HCT116 (cell line): ENCODE data around the gene MLANA. TPM values are rescaled to one million over a fixed set of nuclear protein-coding genes. Genes with fewer than 3 reads are reported as not detected.

ENCODE experiments used
- ATAC-seq: fragments of 200-7000 bp; cut with Tn5 transposase; 2 replicates; pipeline ENCODE4 v1.9.1; 2020; ENCODE audit warnings: mild to moderate bottlenecking, moderate library complexity
- BruUV-seq: library from RNA; stranded (reverse); fragments of 400-500 nt; replicated peaks from 2 replicates; lab custom pipeline; 2021; lab: Mats Ljungman, UMichigan
- CTCF ChIA-PET: fragments of 300-600 bp; sonication (Branson Sonifier 250); formaldehyde crosslinking; loops from one replicate; lab custom pipeline; 2021; ENCODE audit warnings: antibody characterized with exemption; lab: Charles Lee
- POLR2A ChIA-PET: fragments of 300-600, 350-600 bp; sonication (Branson Sonifier 250); formaldehyde crosslinking; loops from one replicate; lab custom pipeline; 2021; ENCODE audit warnings: antibody characterized with exemption; lab: Charles Lee
- RAD21 ChIA-PET, 2 experiments: fragments of 300-600 bp; sonication (Branson Sonifier 250); formaldehyde crosslinking; loops; one replicate each; lab custom pipeline; 2023; ENCODE audit warnings: low total read pairs in 2 of 2; ENCODE audit not compliant: uncharacterized antibody in 2 of 2, unreplicated experiment in 2 of 2, low non-redundant PET in 1 of 2; lab: Charles Lee
- DNase-seq: peaks from one replicate; pipeline ENCODE4 v3.0.0-alpha.2; 2010; ENCODE audit warnings: low read depth, low spot score
- H2AFZ ChIP-seq: fragments of 200-600 bp; shearing (Covaris generic), sonication (generic); 2 replicates; pipeline ENCODE4 v1.6.1; 2017; ENCODE audit warnings: low read depth, mixed run types, mixed read lengths, antibody characterized with exemption, low read length; ENCODE audit not compliant: poor library complexity, severe bottlenecking
- H3K27ac ChIP-seq: 2 replicates; pipeline ENCODE4 v1.5.1; 2012; ENCODE audit warnings: low read depth, low read length
- H3K27me3 ChIP-seq: fragments of 200-600 bp; sonication (generic); 2 replicates; pipeline ENCODE4 v1.6.1; 2016; ENCODE audit warnings: mixed run types, low read length, mixed read lengths; ENCODE audit not compliant: insufficient read depth
- H3K36me3 ChIP-seq, 2 experiments: fragments of 200-500 bp in 1 of 2; fragments of 200-600 bp in 1 of 2; sonication (Bioruptor generic) in 1 of 2; sonication (generic) in 1 of 2; 2 replicates each; pipeline versions ENCODE4 v1.5.1 to v1.6.1; 2014 to 2016; ENCODE audit warnings: low read length in 2 of 2, inconsistent platforms in 1 of 2, mixed read lengths in 1 of 2, mixed run types in 1 of 2; ENCODE audit not compliant: insufficient read depth in 2 of 2, control insufficient read depth in 1 of 2
- H3K4me1 ChIP-seq, 2 experiments: fragments of 200-600 bp in 1 of 2; sonication (generic) in 1 of 2; 2 replicates each; pipeline versions ENCODE4 v1.5.1 to v1.6.1; 2012 to 2017; ENCODE audit warnings: low read length in 2 of 2, inconsistent platforms in 1 of 2, mild to moderate bottlenecking in 1 of 2, mixed read lengths in 1 of 2, mixed run types in 1 of 2, moderate library complexity in 1 of 2; ENCODE audit not compliant: insufficient read depth in 2 of 2, control insufficient read depth in 1 of 2
- H3K4me2 ChIP-seq: fragments of 200-600 bp; sonication (generic); 2 replicates; pipeline ENCODE4 v1.6.1; 2017; ENCODE audit warnings: mixed run types, low read length, mixed read lengths
- H3K4me3 ChIP-seq, 2 experiments: fragments of 200-600 bp in 1 of 2; sonication (generic) in 1 of 2; replicated peaks in 1 of 2; 2 replicates each; pipeline ENCODE4 v1.5.1; 2011 to 2016; ENCODE audit warnings: low read length in 2 of 2, control low read depth in 1 of 2, low read depth in 1 of 2, mild to moderate bottlenecking in 1 of 2, mixed read lengths in 1 of 2, mixed run types in 1 of 2
- H3K79me2 ChIP-seq: fragments of 200-600 bp; sonication (generic); 2 replicates; pipeline ENCODE4 v1.6.1; 2017; ENCODE audit warnings: mild to moderate bottlenecking, mixed run types, low read length, moderate library complexity, mixed read lengths; ENCODE audit not compliant: insufficient read depth
- H3K9ac ChIP-seq: fragments of 200-600 bp; sonication (generic); 2 replicates; pipeline ENCODE4 v1.6.1; 2016; ENCODE audit warnings: low read length, mixed read lengths
- H3K9me2 ChIP-seq: fragments of 200-600 bp; sonication (generic), shearing (Covaris generic); 2 replicates; pipeline ENCODE4 v1.6.1; 2017; ENCODE audit warnings: mixed run types, mild to moderate bottlenecking, moderate library complexity; ENCODE audit not compliant: insufficient read depth
- H3K9me3 ChIP-seq, 2 experiments: fragments of 200-500 bp in 1 of 2; fragments of 200-600 bp in 1 of 2; sonication (Bioruptor generic) in 1 of 2; sonication (generic) in 1 of 2; 2 replicates each; pipeline ENCODE4 v1.6.1; 2014 to 2017; ENCODE audit warnings: low read length in 2 of 2, mixed read lengths in 2 of 2, inconsistent platforms in 1 of 2, low read depth in 1 of 2, mild to moderate bottlenecking in 1 of 2, mixed run types in 1 of 2, moderate library complexity in 1 of 2; ENCODE audit not compliant: control insufficient read depth in 1 of 2, insufficient read depth in 1 of 2
- H4K20me1 ChIP-seq: fragments of 200-600 bp; sonication (generic), shearing (Covaris generic); 2 replicates; pipeline ENCODE4 v1.6.1; 2017; ENCODE audit warnings: mixed run types, mild to moderate bottlenecking, moderate library complexity; ENCODE audit not compliant: insufficient read depth
- CTCF ChIP-seq, 3 experiments: fragments of 200-600 bp in 1 of 3; sonication (generic) in 1 of 3; IDR thresholded peaks in 2 of 3; conservative IDR thresholded peaks in 1 of 3; 2 replicates each; pipeline ENCODE4 v1.5.1; 2012 to 2017; ENCODE audit warnings: low read depth in 2 of 3, low read length in 2 of 3, antibody characterized with exemption in 1 of 3, borderline replicate concordance in 1 of 3, control low read depth in 1 of 3, mild to moderate bottlenecking in 1 of 3, mixed read lengths in 1 of 3, mixed run types in 1 of 3, moderate library complexity in 1 of 3; ENCODE audit not compliant: insufficient read depth in 1 of 3
- EZH2phosphoT487 ChIP-seq: fragments of 200-600 bp; IDR thresholded peaks from 2 replicates; pipeline ENCODE4 v1.6.1; 2018; ENCODE audit warnings: antibody characterized with exemption, borderline replicate concordance
- YY1 ChIP-seq: IDR thresholded peaks from 2 replicates; pipeline ENCODE4 v1.6.1; 2011; ENCODE audit warnings: low read length, low read depth, moderate library complexity, mild to moderate bottlenecking; ENCODE audit not compliant: insufficient replicate concordance; ENCODE audit errors: extremely low read depth
- ZBTB33 ChIP-seq: IDR thresholded peaks from 2 replicates; pipeline ENCODE4 v1.6.1; 2011; ENCODE audit warnings: mild to moderate bottlenecking, low read length, moderate library complexity; ENCODE audit not compliant: insufficient replicate concordance; ENCODE audit errors: extremely low read depth
- intact Hi-C: fragments of 100-400 bp; cut with micrococcal nuclease; formaldehyde crosslinking; loops from 2 replicates; pipeline ENCODE4 v1.10.0; 2022
- total RNA-seq: library from RNA; stranded (reverse); gene quantifications from one replicate; pipeline ENCODE4 v1.2.1, GENCODE V29; 2021; ENCODE audit not compliant: unreplicated experiment
- TF ChIP-seq, protein P1 (sequence below): IDR thresholded peaks from 2 replicates; pipeline ENCODE4 v1.6.1; 2012
- TF ChIP-seq, protein P2 (sequence below): IDR thresholded peaks from 2 replicates; pipeline ENCODE4 v1.6.1; 2012

MLANA gene
- total RNA-seq, 1 experiment from 2014 or later, result not detected

DNA sequence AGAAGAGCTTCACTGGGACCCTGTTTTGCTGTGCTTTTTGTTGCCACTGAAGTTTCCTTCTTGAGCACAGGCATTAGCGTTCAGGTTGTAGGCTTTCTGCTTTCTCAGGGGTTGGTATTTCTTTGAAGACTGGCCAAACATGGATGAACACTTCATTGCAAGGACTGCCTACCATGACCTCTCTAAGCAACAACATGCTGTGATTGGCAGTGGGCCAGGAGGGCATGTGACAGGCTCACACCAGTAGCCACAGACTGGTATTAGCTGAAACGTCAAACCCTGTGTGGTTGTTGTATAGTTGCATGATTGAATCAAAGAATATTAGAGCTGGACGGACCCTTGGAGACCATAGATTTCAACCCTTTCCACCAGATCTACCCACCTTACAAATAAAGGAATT, 20.0 kb upstream of the MLANA start:
- Histone ChIP-seq H3K4me2 (no peak overlapping the region), H3K79me2 (no peaks in the 10 kb centered on the region), H2AFZ (no peak overlapping the region), H3K4me1 (peaks cover 6 to 11% of the 10 kb centered on the region in 2 experiments; a peak in 2 of 4 replicates), H4K20me1 (no peaks in the 10 kb centered on the region), H3K4me3 (no peak overlapping the region), H3K9ac (no peak overlapping the region), H3K27ac (no peak overlapping the region), H3K9me2 (no peaks in the 10 kb centered on the region), H3K9me3 (no peaks in the 10 kb centered on the region), H3K27me3 (no peaks in the 10 kb centered on the region), H3K36me3 (no peaks in the 10 kb centered on the region)
- CTCF ChIA-PET, result interaction anchor here (3.0 kb wide), 2 partner anchors 9 to 184 kb away, joined by 9 to 21 read pairs; no protein-coding TSS in a partner anchor
- RAD21 ChIA-PET, result no interaction called here
- TF ChIP-seq EZH2phosphoT487 (no peak), CTCF (IDR thresholded peaks at IDR 0.05 in 2 of 3, conservative IDR thresholded peaks at IDR 0.05 in 1 of 3; ENCODE audit: borderline replicate concordance in 1 of 3, insufficient read depth in 1 of 3, low read depth in 2 of 3, low read length in 2 of 3) (no peak), YY1 (no peak), ZBTB33 (no peak)
- TF ChIP-seq, protein P1, sequence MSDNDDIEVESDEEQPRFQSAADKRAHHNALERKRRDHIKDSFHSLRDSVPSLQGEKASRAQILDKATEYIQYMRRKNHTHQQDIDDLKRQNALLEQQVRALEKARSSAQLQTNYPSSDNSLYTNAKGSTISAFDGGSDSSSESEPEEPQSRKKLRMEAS, result no peak
- TF ChIP-seq, protein P2, sequence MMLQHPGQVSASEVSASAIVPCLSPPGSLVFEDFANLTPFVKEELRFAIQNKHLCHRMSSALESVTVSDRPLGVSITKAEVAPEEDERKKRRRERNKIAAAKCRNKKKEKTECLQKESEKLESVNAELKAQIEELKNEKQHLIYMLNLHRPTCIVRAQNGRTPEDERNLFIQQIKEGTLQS, result no peak
- BruUV-seq, result no TSS peak
- no peak for ATAC-seq
- POLR2A ChIA-PET, result no interaction called here
- no peak for DNase-seq
- intact Hi-C loops, result no loop called here
